ENCODE measurements around the gene SLC11A1.

Gene SLC11A1

DNA sequence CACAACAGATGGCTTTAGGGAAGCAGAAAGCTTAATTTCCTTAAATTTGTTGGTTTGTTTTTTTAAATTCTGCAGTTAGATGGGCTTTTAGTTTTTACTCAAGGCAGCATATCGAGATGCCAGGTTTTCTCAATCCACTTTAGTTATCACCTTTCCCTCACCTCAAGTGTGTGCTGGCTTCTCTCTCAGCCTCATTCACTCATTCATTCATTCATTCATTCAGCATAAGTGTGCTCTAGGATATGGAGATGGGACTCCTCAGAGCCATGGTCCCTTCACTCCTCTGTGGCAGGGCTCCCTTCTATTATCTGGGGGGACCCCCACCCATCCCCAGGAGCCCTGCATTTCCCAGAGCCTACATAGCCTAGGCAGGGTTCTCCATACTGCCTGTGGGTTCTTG is 55.9 kb downstream of the SLC11A1 start:
- no peak for DNase-seq

DNA sequence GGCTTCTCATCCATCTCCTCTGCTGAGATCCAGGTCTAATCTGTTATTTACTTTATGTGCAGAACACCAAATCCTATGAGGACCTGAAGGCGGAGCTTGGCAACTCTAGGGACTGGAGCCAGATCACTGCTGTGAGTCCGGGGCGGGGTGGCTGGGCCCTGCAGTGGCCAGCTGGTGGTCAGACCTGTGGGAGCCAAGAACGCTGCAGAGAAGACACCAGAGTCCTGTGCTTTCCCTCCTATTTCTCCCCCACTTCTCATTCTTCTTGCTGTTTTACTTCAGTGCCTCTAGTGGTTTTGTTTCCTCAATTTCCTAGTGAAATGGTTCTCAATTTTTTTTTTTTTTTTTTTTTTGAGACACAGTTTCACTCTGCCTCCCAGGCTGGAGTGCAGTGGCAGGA is 56.5 kb downstream of the SLC11A1 start:
- no peak for DNase-seq

DNA sequence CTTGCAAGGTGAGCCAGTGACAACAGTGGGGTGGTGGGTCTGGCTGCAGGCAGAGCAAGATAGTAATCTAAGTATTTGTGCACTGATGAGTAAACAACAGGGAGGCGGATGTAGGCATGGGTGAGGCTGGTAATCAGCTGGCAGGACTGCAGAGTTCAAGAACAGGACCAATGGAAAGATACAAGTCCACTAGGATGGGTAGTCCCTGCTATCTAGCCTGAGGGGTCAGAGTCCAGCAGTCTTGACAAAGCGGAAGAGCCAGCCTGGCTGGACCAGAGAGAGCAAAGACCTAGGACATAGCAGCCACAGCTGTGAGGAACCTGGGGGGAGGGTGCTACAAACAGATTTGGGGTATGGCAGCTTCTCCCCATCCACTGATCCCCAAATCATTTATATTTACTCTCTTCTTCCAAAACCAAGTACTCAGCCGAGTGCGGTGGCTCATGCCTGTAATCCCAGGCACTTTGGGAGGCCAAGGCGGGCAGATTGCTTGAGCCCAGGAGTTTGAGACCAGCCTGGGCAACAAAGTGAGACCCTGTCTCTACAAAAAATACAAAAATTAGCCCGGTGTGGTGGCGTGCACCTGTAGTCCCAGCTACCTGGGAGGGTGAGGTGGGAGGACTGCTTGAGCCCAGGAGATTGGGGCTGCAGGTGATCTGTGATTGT is 62.8 kb downstream of the SLC11A1 start:
- DNase-seq: no peak

DNA sequence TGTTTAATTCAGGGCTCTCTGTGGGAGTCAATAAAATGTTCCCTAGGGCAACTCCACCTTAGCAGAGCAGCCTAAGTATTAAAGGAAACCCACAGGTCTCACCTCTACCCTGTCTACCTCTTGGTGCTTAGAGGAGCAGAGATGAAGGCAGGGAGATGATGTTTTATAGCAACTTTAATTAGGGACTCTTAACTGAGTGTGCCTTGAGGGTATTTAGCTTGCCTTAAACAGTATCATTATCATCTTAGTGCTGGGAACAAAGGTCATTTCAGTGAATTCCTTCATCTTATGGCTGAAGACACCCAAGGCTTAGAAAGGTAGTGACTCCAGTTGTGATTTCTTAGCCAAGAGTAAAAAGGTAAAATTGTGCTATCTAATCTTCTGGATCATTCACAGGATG is 63.5 kb downstream of the SLC11A1 start:
- no peak for DNase-seq

All from T-helper 1 cell (primary cell).